NCI-H146 treated with DMSO at 0.1 percent for 48 hours (cell line): ENCODE data around the gene TBL1Y.
"Not testable (repeated sequence)": the region's sequence is repeated elsewhere in the genome, so short reads cannot be mapped to it uniquely, and the experiment has no call there.

ENCODE experiments used
- DNase-seq: peaks from one replicate; lab custom pipeline; 2025; ENCODE audit not compliant: unreplicated experiment; lab: John Stamatoyannopoulos, UW

Gene TBL1Y

DNA sequence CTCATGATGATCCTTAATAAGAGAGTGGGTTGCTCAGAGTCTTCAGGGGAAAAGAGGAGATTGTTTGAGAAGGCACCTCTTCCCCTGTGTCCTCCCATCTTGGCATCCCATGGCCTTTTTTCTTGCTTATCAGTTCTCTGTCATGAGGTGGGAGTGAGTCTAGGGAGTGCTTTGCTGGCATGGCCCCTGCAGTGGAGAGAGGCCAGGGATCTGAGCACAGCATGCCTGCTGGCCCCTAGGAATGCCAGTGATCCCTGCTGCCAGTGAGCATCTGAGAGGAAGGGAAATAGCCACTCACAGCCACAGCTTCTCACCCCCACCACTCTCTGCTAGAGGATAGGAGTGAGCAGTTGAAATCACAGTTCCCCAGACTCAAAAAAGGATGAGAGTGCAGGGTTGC, 168.2 kb downstream of the TBL1Y start:
- no peak for DNase-seq

DNA sequence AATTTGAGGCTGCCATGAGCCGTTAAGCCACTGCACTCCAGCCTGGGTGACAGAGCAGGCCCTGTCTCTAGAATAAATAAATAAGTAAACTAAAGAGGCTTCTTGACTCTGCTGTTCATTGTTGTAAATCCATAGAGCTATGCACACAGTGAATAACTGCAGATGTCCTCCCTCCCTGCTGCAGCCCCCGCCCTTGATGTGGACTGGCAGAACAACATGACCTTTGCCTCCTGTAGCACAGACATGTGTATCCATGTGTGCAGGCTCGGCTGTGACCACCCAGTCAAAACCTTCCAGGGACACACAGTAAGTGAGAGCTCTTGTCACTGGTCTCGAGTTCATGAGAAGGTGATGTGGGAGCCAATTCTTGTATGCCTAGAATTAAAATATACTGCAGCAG, 170.1 kb downstream of the TBL1Y start:
- DNase-seq = not testable (repeated sequence)

DNA sequence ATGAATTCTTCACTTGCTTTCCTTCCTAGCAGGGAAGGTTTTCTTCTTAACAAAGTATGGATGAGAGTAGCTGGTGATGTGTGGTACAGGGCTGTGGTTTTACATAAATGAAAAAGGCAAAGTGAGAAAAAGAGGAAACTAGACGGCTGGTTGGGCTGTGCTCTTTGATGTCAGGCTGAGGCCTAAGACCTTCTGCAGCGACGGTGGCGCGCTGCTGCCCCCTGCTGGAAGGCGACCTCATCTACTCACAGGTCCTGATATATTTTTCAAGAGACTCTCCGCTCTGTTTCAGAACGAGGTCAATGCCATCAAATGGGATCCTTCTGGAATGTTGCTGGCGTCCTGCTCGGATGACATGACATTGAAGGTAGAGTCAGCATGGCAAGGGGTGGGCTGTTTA, 175.1 kb downstream of the TBL1Y start:
- no peak for DNase-seq

DNA sequence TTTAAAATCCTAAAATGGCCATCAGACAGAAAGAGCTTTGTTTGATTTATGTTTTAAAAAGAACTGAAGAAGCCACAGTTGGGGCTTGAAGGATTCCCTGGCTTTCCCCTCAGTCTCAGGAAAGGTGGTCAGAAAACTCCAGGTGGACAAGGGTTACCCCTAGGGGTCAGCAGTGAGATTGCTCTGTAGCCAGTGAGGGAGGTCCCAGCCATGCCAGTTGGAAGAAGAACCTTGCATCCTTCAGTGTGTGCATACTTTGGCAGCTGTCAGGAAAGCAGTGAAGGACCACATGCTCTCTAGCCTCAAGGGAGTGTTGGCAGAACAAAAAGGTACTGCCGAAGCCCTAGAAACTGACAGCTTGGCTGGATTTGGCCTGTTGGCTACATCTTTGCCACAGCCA, 182.3 kb downstream of the TBL1Y start:
- DNase-seq = no peak

DNA sequence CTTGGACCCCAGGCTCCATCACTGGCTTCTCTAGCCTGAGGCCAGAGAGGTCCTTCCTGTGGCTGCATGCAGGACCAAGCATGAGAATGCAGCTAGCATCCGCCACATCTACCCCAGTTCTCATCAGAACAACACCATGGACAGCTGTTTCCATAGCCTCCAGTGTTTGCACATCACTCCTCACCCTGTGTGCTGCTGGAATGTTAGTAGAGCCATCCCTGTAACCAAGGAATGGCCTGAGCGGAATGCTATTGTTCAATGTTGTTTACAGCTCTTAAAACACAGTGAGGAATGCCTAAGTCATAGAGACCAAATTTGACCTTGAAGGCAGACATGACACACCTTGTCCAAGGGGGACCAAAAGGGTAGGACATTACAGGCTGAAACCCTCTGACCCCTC, 183.9 kb downstream of the TBL1Y start:
- DNase-seq = no peak

DNA sequence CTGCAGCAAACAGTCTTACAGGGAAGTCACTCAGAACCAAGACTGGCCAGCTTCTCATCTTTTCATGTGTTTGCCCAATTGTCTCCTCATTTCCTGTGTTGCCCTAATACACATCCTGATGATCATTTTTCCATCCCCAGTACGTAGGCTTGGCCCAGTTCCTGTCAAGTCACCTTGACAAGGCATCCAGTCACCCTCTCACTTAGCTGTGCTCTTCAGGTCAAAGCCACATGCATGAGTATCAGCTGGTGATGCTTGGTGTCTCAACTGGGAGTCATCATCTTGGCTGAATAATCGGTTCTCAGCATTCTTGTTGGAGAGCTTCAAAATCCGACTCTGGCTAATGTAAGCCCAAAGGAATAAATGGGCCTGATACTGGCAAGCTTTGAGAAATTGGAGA, 186.5 kb downstream of the TBL1Y start:
- DNase-seq = no peak

DNA sequence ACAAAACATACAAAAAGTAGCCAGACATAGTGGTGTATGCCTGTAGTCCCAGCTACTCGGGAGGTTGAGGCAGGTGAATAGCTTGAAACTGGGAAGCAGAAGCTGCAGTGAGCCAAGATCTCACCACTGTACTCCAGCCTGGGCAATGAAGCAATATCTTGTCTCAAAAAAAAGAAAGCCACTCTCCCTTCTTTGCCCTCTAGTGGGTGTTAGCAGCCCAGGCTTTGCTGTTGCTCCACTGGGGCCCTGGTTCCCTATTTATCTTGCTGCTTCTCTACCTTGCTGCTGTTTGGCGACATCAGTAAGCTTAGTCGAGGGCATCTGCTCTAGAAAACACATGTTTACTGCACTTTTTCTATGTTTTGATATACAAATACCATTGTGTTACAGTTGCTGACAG, 189.2 kb downstream of the TBL1Y start:
- DNase-seq = no peak

DNA sequence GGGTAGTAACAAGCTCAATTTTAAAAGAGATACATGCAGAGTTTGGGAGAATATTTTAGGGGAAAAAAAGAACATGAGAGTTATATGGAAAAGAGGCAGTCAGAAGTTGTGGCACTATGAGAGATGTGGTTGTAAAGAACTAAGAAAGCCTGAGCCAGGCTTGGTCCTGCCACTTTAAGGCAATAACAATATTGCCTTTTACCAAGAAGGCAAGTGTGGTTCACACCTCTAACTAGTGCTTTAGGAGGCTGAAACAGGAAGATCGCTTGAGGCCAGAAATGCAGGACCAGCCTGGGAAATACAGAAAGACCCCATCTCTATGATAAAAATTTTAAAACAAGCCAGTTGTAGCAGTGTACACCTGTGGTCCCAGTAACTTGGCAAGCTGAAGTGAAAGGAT, 192.2 kb downstream of the TBL1Y start:
- DNase-seq = no peak

DNA sequence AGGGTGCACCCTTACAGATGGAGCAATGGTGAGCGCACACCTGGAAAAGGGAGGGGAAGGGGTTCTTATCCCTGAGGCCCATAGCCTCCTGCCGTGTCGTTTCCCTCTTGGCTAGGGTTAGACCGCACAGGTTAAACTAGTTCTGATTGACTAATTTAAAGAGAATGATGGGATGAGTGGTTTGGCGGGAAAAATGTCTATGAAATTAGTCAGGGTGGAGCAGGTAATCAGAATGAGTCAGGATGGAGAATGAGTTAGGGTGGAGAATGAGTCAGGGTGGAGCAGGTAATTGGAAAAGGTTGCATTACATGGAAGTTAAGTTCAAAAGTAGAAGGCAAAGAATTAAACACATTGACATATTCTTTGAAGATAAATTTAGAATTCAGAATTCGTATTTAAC, 196.7 kb downstream of the TBL1Y start:
- no peak for DNase-seq

DNA sequence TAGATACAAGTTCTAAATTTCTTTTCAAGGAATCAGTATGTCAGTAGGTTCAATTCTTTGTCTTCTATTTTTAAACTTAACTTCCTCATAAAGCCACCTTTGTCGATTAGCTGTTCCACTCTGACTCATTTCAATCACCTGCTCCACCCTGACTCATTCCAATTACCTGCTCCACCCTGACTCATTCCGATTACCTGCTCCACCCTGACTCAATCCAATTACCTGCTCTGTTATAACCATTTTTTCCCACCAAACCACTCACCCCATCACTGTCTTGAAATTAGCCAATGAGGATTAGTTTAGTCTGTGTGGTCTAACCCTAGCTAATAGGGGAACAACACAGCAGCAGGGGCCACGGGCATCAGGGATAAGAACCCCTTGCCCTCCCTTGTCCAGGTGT, 199.6 kb downstream of the TBL1Y start:
- no peak for DNase-seq

DNA sequence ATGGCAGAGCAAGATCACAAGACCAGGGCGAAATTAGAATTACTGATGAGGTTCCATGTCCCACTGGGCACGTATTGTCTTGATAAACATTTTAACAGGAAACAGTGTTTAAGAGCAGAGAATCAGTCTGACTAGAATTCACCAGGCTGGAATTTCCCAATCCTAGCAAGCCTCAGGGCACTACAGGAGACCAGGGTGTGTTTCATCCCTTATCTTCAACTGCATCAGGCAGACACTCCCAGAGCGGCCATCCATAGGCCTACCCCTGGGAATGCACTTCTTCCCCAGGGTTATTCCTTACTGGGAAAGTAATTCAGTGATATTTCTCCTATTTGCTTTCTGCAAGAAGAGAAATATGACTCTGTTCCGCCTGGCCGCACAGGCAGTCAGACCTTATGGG, 205.4 kb downstream of the TBL1Y start:
- DNase-seq = no peak

DNA sequence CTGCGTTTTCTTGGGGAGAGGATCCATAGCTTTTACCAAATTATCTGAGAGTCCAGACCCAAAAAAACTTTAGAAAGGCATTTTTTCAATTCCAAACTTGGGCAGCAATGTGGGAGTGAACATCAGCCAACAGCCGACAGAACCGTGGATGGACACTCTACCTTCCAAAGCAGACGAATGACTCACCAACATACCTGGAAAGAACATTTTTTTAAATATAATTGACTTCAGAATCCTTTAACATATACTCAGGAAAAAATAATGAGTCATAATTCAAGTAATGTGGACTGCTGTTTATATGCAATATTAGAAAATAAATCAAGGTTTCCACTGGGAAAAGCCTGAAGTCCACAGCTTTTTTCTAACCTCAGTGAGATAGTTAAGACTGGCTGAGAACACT, 211.7 kb downstream of the TBL1Y start:
- no peak for DNase-seq

DNA sequence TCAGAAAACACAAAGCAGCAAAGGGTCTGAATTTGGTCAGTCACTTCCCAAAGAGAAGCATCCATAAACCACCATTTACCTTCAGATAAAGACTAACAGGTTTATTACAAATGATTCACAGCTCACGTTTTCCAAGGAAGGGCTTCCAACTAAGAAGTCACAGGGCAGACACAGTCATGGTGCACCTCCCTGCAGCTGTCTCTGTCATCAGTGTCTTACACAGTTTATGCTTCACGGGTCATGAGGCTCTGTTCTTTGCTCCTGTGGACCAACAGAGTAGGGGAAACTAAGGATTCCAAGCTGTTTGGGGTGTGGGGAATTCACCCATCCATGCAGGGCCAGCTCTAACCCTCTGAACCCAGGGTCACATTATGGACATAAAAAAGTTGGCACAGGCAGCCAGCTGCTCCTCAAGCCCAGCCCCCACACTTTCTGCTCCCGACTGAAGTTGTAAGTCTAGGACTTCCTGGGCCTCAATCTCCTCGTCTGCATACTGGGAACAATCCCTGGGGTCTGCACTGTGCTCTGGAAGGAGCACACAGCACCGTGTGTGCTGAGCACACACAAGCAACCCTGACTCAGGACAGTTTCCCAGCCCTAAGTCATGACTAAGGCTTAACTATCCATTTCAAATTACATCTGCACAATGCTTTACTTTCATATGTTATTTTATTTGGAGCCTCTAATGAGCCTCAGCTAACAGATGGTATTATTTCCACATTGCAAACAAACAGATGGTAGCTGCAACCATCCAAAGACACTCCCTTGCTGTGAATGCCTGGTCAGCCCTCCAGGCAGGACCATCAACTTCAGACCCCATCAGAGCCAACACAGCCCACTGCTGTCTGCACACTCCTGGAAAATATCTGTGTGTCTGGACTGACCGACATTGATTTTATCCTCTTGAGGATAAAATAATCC, 214.9 kb downstream of the TBL1Y start:
- no peak for DNase-seq

DNA sequence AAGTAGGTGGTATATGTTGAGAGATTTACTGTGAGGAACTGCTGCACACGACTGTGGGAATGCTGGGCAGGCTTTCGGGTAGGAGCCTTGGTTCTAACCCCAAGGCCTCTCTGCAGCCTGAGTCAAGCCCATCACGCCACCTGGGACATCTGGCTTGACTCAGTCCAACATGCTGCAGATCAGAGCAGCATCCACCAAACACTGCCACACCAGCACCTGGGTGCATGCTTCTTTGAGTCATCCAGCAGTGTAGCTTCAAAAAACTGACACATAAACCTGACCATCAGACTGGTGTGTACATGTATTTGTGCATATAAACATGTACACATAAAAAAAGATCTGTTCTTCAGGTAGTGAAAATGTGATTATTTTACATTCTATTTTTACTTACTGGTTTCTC, 217.7 kb downstream of the TBL1Y start:
- DNase-seq = no peak
